ENCODE measurements around the gene USP1.

USP1 gene

DNA sequence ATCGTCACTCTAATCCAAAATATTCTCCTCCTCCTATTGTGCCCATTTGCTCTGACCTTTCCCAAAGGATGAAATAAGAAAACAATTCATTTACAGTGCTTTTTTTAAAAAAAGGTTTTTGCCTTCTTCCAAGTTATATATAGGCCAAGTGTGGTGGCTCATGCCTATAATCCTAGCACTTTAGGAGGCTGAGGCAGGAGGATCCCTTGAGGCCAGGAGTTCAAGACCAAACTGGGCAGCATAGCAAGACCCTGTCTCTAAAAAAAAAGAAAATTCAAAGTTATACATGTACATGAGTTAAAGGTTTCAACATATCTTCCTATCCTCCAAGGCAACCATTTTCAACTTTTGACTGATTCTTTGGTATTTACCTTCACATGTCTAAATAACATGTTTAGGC, 10.1 kb upstream of the USP1 start:
- no peak for DNase-seq

- no peak for DNase-seq
Measured at GRCh38 chr1:62428351-62428750, 8.5 kb upstream of the USP1 start.

GRCh38 chr1:62429581-62429980, 7.3 kb upstream of the USP1 start:
- no peak for DNase-seq

DNA sequence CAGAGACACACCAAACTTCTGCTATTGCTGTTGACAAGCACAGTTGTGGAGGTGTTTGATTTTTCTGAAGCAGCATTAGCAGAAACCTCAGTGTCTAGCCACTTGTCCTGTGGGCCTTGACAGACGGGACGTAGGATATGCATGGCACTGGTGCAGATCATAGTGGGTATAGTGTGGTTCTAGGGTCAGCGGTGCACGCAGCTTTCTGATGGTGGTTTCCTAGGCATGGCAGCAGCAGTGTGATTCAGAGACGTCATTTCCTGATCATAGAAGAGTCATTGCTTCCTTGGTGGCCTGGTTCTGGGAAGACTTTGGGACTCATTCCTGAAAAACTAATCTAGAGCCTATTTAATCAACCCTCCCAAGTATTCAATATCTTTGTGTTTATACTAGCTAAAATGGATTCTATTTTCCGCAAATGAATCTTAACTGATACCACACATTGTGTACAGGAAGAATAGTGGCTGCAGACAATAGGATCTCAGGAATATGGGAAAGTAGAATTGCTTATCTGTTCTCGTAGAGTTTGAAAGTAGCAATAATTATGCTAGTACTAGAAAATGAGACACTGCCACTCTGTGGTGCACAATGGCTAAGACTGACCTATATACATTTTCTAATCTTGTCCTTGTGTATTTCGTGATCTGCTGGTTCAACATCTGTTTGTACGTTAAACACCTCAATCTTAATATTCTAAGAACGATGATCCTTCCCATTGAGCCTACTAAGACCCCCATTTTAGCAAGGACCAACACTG, 2.8 kb upstream of the USP1 start:
- no peak for DNase-seq

DNA sequence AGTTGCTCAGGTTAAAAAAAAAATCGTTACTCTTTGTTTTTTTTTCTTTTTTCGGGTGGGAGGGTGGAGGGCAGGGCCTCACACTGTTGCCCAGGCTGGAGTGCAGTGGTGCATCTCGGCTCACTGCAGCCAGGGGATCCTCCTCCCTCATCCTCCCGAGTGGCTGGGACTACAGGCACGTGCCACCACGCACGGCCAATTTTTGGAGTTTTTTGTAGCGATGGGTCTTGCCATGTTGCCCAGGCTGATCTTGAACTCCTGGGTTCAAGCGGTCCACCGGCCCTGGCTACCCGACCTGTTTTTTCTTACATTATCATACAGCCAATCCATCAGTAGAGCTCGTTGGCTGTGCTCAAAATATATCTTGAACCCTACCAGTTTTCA, 2.2 kb upstream of the USP1 start:
- no peak for DNase-seq

- DNase-seq, result no peak
Measured at GRCh38 chr1:62435231-62436038, 1.4 kb upstream of the USP1 start.

- DNase-seq, result no peak
Measured at GRCh38 chr1:62436039-62436465, 797 bp upstream of the USP1 start.

DNA sequence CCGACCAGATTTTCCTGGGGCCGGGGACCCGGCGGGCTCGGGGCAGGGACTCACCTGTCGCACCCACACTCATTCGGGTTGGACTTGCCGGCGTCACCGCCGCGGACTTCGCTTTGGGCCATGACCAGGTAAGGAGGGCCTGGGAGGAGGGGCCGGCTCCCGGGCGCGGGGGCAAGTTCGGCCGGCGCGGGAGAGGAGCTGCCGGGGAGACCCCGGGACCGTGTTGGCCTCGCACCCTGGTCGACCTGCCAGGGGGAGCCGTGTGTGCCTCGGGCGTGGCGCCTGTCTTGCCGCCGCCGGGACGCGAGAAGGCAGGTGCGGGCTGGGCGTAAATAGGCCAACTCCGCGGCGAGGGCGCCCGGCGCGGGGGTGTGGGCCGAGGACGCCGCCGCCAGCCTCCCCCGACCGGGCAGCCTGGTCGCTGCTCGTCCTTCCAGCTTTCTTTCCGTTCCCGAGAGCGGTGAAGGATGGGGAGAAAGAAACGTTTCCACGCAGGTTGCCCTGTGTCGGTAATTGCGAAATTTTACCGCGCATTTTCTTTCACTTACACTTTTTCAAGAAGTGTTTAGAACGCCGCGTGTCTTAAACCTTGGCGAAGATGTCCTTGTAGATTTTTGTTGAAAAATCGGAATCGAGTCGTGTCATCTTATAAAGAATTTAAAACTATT, 558 bp downstream of the USP1 start:
- DNase-seq, result peak; percentile 21

DNA sequence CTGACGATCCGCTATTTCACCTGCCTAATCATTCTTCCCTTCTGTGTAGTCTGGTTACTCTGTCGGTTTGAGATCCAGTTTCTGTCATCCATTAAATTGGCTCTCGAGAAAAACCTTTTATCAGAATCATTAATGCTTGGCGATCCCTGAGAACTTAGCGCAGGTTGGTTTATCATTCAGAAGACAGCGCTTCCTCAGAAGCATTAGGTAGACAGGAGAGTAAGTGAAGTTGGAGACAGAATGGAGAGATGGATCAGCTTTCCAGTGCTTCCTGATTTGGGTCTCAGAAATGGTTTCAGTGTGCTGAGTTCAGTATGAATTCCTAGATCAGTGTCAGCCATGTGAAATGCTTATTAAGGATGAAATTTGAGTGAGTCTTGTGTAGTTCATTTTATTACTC, 1.3 kb downstream of the USP1 start:
- DNase-seq, result no peak

DNA sequence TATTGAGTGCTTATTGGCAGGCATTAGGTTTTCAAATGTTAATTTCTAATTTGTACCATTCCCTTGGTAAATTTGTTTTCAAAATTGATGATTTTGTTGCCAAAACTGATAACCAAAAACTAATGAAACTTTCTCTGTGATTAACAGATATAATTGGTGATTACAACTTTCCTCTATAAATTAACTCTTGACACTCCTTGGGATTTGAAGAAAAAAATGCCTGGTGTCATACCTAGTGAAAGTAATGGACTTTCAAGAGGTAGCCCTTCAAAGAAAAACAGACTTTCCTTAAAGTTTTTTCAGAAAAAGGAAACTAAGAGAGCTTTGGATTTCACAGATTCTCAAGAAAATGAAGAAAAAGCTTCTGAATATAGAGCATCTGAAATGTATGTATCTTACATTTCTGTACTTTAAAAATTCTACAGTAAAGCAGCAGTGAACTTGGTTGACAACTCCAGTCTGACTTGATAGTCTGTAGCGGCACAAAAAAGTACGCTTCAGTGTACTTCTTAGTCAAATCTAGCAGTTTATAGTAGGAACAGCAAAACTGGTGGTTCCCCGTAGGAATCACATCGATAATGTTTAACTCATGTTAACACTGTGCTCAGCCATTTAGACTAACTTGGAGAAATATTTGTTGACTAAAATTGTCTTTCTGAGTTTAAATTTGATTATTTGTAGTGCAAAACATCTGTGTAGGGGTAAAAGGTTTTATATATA, 3.0 kb downstream of the USP1 start:
- no peak for DNase-seq

- DNase-seq, result no peak
Measured at GRCh38 chr1:62444701-62445100, 7.9 kb downstream of the USP1 start.

DNA sequence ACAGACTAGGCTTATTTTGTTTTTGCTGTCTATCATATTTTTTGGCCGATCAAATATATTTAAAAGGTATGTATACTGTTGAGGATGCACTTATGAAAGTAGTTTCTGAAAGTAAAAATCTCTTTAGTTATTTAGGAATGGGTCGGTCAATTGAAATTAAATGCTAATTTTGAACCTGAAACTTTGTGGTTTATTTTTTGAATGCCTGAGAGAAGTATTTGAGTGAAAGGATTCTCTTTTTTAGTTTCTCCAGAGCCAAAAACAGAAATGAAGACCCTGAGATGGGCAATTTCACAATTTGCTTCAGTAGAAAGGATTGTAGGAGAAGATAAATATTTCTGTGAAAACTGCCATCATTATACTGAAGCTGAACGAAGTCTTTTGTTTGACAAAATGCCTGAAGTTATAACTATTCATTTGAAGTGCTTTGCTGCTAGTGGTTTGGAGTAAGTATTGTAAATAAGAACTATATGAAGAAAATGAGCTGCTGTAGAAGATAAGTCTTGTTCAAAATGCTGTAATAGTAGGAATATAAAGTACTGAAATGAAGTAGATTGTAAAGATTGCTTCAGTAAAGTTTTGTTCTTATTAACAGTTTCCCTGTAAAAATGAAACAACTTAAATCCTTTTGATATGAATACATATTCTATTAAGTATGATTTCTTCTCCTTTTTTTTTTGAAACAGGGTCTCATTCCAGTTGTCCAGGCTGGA, 11.5 kb downstream of the USP1 start:
- DNase-seq, result no peak

- DNase-seq, result no peak
Measured at GRCh38 chr1:62450301-62450700, 13.5 kb downstream of the USP1 start.

DNA sequence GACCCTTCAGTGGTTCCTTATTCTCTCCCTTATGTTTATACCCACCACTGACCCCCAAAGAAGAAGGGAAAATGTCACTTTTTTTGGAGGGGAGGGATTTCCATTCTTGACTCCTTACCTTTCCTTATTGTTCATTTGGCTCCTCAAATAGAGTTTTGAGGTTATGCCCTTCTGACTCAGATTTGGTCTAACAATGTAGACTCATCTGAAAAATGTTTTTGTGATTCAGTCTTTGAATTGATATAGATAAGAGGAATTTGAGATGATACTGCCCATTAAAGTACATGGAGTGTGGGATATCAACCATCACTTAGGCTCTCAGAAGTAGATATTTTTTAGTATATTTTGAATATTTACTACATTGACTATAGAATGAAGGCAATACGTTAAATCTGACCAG, 16.1 kb downstream of the USP1 start:
- no peak for DNase-seq

- DNase-seq, result no peak
Measured at GRCh38 chr1:62457955-62458354, 21.1 kb downstream of the USP1 start.

GRCh38 chr1:62462370-62462769, 25.5 kb downstream of the USP1 start:
- DNase-seq, result no peak

DNA sequence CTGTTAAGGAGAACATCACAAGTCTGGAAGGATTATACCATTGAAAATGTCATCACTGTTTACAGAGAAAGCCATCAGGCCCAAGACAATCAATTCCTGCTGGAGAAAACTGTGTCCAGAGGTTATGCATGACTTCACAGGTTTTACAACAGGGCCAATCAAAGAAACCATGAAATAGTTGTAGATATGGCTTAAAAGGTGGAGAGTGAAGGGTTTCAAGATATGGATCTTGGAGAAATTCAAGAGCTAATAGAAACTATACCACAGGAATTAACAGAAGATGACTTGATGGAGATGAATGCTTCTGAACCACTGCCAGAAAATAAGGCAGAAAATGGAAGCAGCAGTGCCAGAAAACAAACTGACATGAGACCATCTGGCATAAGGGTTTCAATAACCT, 30.2 kb downstream of the USP1 start:
- DNase-seq, result no peak

GRCh38 chr1:62476525-62477219, 39.8 kb downstream of the USP1 start:
- DNase-seq, result no peak

GRCh38 chr1:62481681-62482080, 44.8 kb downstream of the USP1 start:
- no peak for DNase-seq

GRCh38 chr1:62484824-62485468, 48.1 kb downstream of the USP1 start:
- no peak for DNase-seq

- no peak for DNase-seq
Measured at GRCh38 chr1:62487956-62488355, 51.1 kb downstream of the USP1 start.

All from activated CD4-positive, alpha-beta T cell treated with anti-CD3 and anti-CD28 coated beads, Interleukin-2, amount 50 U/mL, for 4 hours (primary cell).